Testis (tissue), 2 donors: Measurements from ENCODE around the gene LYST.

Experiments used
- POLR2A ChIP-seq: fragments of 450-650 bp; IDR thresholded peaks from one replicate; pipeline ENCODE4 v1.6.1; 2017; ENCODE audit warnings: antibody characterized with exemption, mild to moderate bottlenecking, moderate library complexity
- TF ChIP-seq, protein P1 (sequence below), 3 experiments: fragments of 450-650 bp in 2 of 3; fragments of 200-600 bp in 1 of 3; sonication (generic) in 1 of 3; IDR thresholded peaks; one replicate each; pipeline ENCODE4 v1.5.1; 2016 to 2019; ENCODE audit warnings: antibody characterized with exemption in 3 of 3, mild to moderate bottlenecking in 2 of 3, moderate library complexity in 1 of 3

DNA sequence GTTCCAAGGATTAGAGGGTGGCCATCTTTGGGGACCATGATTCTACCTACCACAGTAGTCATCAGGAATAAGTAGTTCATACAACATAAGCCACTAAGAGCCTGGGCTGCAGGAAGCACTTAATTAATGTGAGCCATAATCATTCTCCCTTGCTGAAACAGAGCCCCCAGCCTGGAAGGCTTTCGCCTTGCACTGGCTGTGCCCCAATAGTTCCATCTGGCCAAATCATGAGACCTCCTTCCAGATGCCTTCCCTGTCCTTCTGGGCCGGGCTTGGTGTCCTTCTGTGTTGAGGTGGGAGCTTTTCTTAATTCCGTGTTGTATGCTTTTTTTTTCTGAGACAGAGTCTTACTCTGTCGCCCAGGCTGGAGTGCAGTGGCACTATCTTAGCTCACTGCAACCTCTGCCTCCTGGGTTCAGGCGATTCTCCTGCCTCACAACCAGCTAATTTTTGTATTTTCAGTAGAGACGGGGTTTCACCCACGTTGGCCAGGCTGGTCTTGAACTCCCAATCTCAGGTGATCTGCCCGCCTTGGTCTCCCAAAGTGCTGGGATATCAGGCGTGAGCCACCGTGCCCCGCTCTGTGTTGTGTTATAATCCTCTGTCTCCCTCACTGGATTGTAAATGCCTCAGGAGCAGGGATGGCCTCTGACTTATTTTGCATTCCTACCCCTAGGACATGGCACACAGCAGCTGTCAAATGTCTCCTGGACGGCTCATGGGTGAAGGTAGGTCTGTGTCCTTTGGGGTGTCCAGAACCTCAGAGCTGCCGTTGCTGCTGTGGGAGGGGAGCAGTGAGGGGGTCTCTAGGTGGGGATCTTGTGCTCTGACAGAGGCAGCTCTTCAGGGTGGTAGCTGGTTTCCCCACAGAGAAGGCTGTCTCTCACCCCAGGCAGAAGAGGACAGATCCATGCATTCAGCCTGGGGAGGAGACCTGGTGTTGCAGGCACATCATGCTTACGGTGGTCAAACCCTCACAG lies 227.2 kb downstream of the LYST start:
- TF ChIP-seq, protein P1, sequence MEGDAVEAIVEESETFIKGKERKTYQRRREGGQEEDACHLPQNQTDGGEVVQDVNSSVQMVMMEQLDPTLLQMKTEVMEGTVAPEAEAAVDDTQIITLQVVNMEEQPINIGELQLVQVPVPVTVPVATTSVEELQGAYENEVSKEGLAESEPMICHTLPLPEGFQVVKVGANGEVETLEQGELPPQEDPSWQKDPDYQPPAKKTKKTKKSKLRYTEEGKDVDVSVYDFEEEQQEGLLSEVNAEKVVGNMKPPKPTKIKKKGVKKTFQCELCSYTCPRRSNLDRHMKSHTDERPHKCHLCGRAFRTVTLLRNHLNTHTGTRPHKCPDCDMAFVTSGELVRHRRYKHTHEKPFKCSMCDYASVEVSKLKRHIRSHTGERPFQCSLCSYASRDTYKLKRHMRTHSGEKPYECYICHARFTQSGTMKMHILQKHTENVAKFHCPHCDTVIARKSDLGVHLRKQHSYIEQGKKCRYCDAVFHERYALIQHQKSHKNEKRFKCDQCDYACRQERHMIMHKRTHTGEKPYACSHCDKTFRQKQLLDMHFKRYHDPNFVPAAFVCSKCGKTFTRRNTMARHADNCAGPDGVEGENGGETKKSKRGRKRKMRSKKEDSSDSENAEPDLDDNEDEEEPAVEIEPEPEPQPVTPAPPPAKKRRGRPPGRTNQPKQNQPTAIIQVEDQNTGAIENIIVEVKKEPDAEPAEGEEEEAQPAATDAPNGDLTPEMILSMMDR (IDR thresholded peaks at IDR 0.05) = no peak
- no peak for TF ChIP-seq POLR2A
